Stimulated activated naive CD4-positive, alpha-beta T cell treated with Interleukin-2 at 50 U/mL for 16 hours (primary cell): ENCODE results near the gene LELP1.
"Not testable (repeated sequence)": the region's sequence is repeated elsewhere in the genome, so short reads cannot be mapped to it uniquely, and the experiment has no call there.

ENCODE experiments used
- DNase-seq: peaks from one replicate; lab custom pipeline; 2025; lab: John Stamatoyannopoulos, UW

Gene LELP1

DNA sequence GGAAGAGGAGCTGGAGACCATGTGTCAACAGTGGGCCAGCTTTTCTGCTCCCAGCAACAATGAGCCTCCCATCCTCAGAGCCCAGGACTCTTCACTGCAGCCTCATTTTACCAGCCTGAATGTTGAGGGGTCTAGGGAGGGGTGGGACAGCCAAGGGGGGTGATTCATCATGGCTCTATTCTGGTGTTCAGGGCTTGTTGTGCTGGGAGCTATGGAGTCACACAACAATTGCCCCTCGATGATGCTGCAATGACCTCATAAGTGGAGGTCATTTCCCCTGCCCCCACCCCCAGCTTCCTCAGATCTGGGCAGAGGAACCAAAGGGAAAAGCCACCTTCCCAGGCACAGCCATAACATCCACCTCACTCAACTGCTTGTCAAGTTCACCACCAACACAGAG, at the start of gene LELP1:
Gene LELP1, plus strand, starts transcription at position 301 of the 400 bp plus-strand sequence. CDS start 1,278 bp downstream, outside the sequence.
- no peak for DNase-seq

DNA sequence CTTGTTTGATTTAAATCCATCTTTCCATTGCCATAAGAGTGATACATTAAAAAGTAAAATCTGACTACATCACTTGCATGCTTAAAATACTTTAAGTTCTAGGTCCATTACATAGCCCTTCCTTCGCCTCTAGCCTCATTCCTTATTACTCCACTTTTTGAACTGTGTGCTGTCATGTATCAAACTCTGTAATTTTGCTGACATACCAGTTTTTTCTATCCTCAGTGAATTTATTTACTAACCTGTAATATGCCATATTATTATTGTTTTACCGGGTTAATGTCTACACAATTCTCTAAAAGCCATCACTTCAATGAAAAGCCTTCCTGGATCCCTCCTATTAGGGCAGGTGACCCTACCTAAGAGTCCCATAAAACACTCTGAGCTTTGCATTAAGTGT, 47.7 kb upstream of the LELP1 start:
- no peak for DNase-seq

DNA sequence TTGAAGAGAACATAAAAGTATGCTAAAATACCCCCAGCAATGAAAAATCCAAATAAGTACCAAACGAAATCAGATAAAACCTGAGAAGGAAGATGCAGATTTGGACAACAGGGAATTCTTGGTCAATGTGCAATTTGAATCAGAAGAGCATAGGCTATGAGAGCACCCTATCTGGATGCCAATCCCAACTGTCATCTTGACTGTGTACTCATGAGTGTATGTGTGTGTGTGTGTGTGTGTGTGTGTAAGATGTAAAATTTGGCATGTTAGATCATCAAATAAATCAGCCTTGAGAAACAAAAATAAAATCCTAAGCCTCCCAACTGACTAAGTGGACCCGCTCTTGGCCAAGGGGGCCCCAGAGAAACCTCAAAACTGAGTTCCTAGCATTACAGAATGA, 34.5 kb upstream of the LELP1 start:
- DNase-seq: no peak

DNA sequence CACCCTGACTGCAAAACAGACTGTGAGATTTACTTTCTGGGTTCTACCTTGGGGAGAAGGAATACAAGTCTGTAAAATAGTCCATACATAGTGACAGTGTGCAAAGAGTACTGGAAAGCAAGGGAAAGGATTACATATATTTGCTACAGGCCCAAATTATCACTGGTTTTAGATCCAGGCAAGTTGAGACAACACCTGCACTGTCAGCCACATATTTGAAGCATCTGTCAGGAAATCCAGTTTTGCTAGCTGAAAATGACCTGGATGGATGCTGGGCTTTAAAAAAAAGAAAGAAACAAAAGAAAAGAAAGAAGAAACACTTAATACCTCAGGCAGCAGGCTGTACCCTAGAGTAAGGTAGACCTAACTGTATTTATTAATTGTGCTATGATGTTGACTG, 28.6 kb upstream of the LELP1 start:
- DNase-seq: no peak

DNA sequence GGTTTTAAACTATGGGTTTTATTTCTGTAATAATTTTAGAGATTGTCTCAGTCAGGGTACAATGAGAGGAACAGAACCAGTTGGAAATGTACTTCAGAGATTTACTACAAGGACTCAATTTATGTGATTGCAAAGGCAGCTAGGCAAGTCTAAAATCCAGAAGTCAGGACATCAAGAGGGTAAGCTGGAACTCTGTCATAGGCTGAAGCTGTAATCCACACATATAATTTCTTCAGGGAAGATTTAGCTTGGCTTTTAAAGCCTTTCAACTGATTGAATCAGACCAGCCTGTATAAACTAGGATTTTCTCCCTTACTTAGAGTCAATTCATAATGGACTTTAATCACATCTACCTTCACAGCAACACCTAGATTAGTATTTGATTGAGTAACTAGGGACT, 24.3 kb upstream of the LELP1 start:
- DNase-seq: no peak

DNA sequence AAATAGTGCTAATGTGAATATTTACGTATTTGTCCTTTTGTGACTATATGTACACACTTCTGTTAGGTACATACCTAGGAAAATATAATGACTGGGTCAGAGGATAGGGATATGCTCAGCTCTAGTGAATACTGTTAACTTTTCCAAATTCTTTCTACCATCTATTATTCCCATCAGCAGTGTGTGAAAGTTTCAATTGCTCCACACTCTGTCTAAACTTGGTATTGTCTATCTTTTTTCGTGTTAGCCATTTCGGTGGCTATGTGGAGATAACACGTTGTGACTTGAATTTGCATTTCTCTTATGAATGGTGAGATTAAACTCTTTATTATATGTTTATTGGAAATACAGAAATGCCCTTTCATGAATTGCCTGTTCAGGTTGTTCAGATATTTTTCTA, 22.7 kb upstream of the LELP1 start:
- DNase-seq: no peak

DNA sequence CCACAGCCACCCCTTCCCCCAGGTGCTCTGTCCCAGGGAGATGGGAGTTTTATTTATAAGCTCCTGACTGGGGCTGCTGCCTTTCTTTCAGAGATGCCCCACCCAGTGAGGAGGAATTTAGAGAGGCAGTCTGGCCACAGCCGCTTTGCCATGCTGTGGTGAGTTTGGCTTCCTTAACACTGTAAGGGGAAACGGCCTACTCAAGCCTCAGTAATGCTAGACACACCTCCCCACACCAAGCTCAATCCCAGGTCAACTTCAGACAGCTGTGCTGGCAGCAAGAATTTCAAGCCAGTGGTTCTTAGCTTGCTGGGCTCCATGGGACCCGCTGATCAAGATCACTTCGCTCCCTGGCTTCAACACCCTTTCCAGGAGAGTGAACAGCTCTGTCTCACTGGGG, 14.9 kb upstream of the LELP1 start:
- DNase-seq: not testable (repeated sequence)

DNA sequence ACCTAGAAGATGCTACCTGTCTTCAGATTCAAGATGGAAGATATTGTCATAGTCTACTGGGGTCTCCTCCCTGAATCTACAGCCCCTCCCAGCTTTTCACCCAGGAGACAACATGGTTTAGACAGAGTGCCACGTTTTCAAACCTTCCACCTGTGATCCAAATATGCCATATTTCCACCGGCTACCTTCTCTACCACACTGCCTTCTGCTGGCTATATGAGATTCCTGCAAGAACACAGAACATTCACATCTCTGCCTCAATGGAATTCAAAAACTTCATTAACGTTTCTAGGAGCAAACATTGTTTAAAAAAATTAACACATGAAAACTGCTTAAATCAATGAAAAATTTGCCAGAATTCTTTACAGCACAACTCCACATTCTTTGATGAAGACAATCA, 12.9 kb upstream of the LELP1 start:
- no peak for DNase-seq

DNA sequence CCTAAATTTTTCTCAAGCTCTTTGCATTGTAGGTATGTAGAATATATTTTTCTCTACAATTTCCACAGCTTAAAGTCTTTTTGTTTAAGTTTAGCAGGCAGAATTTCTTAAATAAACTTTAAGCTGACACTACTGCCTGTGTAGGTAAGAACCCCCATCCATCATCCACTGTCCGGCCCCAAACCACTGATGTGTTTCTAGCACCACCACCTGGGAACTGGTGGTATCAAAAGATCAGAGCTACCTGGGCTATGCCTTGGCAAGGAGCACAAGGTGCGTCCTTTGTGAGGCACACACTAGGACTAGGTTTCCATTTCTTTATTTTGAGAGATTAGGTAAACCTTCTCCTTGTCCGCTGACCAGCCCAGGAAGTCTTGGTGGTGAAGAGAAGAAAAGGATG, 10.5 kb upstream of the LELP1 start:
- no peak for DNase-seq

DNA sequence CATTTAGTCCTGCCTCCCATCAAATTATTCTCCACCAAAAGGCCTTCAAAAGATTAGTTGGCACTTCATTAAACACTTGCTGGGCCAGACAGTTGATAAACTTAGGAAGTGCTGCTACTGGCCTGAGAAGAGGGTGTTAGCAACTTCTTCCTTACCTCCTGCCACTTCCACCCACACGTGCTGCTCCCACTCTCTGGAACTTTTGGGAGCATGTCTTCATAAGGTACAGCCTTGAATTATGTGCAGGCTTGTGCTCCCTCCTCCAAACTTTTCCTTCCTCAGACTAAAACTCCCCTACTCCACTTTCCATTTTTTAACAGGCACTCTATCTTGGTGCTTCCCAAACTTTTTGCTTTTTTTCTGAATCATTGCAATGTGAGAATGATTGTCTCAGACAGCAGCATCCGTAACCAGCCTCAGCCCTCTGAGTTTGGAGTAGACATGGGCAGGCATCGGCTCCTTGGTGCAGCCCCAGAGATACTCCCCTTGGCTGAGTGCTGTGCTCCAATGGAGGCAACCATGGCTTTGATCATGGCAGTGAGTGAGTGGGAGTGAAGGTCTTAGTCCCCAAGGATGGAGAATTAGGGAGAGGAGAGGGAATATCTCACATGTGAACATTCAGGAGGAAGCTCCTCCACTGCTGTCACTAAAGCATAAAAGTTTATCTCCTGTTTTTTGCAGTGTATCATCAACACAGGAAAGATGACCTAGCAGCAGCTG, 8.7 kb upstream of the LELP1 start:
- no peak for DNase-seq

DNA sequence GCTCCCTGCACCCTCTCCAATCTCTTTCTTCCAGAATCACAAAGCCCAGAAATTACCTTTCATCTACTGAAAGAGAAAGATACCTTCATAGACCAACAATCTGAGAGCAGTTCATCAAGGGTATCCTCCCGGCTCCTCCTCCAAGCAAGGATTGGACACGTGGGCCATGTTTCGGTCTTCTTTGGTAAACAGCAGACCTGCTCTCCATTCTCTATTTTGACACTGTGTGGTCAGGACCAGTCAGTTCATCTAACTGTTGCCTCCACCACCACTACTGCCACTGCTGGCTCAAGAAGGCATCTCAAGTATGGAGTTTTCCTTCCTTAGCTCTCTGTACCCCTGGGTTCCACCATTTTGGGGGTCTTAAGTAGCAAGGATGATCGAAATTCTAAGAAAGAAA, 8.0 kb upstream of the LELP1 start:
- no peak for DNase-seq

DNA sequence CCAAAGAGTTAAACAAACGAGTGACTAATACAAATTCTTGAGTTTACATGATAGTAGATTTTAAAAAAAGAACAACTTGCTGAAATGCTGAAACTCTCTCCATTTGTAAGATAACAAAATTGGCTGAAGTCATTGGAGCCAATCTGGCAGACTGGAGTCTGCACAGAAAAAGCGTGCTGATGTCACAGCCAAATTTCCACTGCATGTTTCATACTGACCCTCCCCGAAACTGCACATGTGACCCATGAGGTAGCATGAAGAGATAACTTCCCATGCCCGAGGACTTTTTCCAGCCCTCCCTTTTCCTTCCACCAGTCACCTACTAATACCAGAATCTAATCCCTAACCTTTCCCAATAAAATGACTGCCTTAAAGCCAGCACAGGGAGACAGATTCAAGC, 1.2 kb upstream of the LELP1 start:
- no peak for DNase-seq

DNA sequence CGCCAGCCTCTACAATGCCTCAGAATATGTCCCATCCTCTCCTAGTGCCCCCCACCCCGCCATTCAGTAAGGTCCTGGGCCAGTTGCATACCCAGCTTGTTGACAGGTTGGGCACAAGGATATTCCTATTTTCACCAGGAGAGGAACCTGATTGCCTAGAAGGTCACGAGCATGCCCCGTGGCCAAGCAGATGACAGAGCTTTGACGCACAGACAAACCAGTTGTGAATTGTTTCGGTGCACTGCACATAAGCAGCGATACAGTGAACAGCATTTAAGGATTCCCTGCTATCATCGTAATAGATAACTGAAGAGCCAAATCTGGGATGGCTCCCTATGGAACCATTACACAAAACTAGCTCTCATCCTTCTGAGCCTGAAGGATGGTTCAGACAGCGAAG, 3.4 kb downstream of the LELP1 start:
- no peak for DNase-seq

DNA sequence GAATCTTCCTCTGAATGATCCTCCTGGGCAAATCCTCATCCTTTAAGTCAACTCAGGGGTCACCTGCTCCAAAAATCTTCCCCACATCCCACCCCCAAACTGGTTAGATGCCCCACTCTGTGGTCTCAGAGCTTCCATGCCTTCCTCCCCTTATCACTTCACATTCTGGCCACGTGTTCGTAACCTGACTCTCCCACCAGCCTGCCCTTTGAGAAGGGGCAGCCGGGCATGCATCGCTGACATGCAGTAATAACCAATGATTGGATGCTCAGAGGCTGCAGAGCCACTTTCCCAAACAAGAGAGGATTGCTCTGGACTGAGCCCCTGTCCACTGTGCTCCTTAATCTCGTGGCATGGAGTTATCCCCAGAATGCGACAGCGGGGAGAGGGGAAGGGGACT, 7.0 kb downstream of the LELP1 start:
- DNase-seq: no peak

DNA sequence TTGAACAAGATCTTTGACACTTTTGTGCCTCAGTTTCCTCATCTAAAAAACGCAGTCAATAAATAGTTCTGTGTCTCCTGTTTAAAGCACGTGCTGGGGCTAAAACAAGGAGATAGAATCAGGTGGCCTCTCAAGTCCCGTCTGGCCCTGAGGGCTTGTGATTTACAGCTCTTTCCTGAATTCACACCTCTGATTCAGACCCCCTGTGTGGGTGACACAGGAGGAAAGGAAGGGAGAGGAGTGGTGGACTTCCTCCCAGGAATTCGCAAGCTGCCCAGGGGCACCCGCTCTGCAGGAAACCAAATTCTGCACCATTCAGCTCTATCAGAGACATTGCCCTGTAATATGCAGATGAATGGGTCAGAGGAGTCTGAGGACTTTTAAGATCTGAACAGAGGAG, 9.0 kb downstream of the LELP1 start:
- DNase-seq: no peak

DNA sequence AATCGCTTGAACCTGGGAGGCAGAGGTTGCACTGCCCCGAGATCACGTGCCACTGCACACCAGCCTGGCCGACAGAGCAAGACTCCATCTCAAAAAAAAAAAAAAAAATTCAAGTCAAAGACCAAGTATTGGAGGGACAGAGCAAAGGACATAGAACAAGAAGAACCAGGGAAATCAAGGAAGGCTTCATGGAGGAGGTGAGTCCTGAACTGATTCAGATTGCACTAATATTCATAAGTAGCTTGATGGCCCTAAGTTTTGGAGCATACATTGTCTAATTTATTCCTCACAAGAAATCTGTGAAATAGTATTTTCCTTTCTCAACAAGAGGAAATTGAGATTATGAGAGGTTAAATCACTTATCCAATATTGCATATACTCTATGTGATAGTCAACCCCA, 10.3 kb downstream of the LELP1 start:
- no peak for DNase-seq

DNA sequence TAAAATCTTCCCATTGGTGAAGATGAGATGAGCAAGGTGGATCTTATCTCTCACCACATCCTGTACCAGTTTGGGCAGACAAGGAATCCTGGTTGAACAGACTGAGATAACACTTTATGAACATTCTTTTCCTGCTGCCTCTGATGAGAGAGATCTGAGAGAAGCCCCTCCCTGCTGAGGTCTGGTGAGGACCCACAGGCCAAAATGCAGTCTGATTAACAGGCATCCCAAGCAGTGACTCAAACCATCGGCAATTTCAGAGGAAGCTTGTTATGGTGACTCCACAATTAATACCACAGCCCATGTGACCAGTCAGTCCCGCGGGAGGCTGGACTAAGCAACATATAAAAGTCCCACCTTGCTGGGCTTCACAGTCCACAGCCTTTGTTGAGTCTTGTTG, 14.0 kb downstream of the LELP1 start, which contains the start of gene PRR9:
Gene PRR9, plus strand, starts transcription at position 373 of the 400 bp plus-strand sequence. CDS start 561 bp downstream, outside the sequence.
- no peak for DNase-seq

DNA sequence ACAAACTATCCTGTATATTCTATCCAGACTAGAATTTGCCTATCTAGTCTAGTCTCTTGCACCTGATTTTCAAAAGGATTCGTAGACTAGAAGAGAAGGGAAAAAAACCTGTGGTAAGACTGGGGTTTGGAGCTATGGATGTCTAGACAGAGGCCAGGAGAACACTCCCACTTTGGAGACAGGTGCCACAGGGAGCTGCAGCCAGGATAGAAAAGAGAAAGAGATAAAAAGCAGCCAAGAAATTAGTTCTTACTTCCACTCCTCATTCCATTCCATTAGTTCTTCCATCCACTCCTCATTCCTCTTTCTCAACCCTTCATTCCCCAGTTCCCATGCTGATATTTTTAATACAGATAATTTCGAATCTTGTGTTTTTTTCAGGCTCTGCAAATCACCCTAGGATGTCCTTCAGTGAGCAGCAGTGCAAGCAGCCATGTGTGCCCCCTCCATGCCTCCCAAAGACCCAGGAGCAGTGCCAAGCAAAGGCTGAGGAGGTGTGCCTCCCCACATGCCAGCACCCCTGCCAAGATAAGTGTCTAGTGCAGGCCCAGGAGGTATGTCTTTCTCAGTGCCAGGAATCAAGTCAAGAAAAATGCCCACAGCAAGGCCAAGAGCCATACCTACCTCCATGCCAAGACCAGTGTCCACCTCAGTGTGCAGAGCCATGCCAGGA, 14.7 kb downstream of the LELP1 start:
- DNase-seq: no peak

DNA sequence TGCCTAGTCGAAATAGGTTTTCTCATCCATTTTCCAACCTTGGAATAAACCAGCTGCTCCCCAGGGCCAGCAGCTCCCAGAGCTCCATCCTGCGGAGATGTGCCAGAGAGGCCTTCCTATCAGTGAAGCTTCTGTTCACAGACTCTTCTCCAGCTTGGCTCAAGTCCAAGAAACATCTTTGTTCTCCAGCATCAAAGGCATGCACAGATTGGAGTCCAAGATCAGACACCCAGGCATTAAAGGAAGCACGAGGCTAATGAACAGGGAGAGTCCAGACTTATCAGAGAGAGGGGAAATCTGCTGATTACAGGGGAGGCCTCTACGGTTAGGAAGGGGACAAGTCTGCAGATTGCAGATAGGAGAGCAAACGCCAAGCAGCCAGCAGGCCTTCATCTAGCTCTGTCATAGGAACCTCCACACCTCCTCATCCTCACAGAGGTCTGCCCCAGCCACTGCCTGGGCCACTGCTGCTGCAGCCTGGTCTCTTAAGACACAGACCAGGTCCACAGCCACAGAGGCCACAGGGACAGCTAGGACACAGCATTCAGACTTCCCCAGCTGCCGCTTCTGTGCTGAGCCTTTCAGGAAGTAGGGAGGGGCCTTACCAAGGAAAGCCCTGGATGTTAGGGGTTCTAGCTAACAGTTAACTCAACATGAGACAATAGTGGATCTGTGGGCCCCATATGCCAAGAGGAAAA, 17.5 kb downstream of the LELP1 start:
- no peak for DNase-seq

DNA sequence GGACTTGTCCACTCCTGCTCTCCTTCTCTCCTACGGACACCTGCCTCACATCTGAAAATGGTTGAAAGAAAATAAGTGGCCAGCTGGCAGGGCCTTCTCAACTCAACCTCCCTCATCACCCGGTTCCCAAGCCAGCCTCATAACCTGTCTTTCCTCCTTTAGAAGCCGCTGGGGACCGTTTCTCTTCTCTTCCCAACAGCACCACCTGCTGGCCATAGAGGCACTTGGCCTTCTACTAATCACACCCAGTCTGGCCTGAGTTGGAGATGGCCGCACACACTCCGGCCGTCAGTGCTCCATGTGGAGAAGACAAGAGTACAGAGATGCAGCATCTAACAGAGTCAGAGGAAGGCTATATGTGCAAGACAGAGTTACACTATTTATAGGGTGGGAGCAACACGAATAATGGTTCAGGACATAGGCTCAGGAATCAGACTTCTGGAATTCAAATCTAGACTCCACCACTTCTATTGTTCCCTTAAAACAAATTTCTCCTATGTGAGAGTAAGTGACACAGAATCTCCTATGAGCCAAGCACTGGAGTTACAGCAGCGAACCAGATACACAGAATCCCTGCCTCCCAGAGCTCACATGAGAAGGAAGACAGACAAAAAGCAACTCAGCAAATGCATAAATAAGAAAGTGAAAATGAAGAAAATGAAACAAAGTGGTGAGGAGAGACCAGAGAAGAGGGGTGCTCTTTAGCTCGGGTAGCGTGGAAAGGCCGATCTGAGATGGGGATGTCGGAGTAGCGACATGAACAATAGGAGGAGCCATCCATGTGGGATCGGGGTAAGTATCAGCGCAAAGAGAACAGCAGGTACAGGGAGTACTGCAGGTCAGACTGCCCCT, 20.0 kb downstream of the LELP1 start:
- not testable (repeated sequence) for DNase-seq

DNA sequence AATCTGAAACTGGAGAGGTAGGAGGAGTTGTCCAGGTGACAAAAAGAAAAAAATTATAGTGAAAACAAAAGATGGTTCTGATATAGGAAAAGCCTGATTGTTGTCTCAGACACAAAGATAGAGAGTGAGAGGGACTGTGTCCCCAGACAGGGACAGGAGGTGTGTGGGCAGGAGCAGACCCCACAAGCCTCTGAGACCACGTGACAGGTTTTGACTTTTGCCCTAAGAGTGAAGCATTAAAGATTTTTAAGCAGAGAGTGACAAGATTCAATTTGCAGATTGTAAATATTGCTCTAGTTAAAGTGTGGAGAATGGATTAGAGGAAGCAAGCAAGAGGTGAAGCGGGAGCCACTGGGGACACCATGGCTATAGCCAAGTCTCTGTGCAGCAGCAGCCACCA, 24.6 kb downstream of the LELP1 start:
- DNase-seq: no peak

DNA sequence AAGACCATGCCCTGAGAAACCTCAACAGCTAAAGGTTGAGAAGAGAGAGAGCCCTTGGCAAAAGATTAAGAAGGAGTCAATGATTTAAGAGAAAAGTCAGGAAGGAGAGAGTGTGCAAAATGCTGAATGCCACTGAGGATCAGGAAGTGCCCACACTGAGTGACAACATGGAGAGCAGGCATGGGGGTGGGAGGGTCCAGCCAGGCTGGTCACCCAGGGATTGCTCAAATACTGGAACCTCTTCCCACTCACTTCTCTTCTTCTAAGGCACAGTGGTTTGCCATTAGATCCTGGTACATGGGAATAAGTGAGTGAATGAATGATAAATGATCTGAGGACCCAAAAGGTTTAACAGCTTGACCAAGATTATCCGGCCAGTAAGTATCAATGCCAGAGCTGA, 25.3 kb downstream of the LELP1 start:
- DNase-seq: no peak
